Measurements from ENCODE around the gene XPO6. TPM values are rescaled to one million over a fixed set of nuclear protein-coding genes. Genes with fewer than 3 reads are reported as not detected.

XPO6 gene
- total RNA-seq: 100 to 1,000 TPM; 105 to 166 (median 141) TPM

- peaks cover 0 to 10% (median 0%) of the 10 kb centered on the region in 3 donors for H3K36me3 ChIP-seq
- TF ChIP-seq EP300 (IDR thresholded peaks at IDR 0.05) (peak; percentile 86 to 87), POLR2A (IDR thresholded peaks at IDR 0.05) (peak; percentile 48 to 72), CTCF (IDR thresholded peaks at IDR 0.05) (peak in 2 of 5 experiments; percentile 13 to 15)
- no peaks in the 10 kb centered on the region for H3K9me3 ChIP-seq
- H3K4me3 ChIP-seq: peak within 1 kb of the TSS; percentile 82 to 95 (median 92)
- WGBS, 2 donors: 4 to 9% methylated on average over 16 to 48 of the region's 76 CpGs
- peaks cover 0 to 28% (median 6%) of the 10 kb centered on the region in 4 donors for H3K4me1 ChIP-seq
- H3K27me3 ChIP-seq: no peaks in the 10 kb centered on the region
- peak; percentile 90 to 93 for DNase-seq (ENCODE audit: low spot score in 2 of 2)
- H3K27ac ChIP-seq: peak within 1 kb of the TSS; percentile 90 to 96 (median 91)
Observed at GRCh38 chr16:28211758-28212531, at the start of gene XPO6. TSS of gene XPO6 (minus strand) at chr16:28211965. CDS start at chr16:28211368, 597 bp downstream.

GRCh38 chr16:28260193-28260592 lies 48.4 kb upstream of the XPO6 start:
- H3K9me3 ChIP-seq: peaks cover 0 to 9% (median 0%) of the 10 kb centered on the region in 4 donors
- TF ChIP-seq CTCF (IDR thresholded peaks at IDR 0.05) (no peak), POLR2A (IDR thresholded peaks at IDR 0.05) (no peak), EP300 (IDR thresholded peaks at IDR 0.05) (no peak)
- no peak for DNase-seq (ENCODE audit: low spot score in 2 of 2)
- 89% methylated on average over 1 of the region's 1 CpG; no CpG with 5 or more reads in 1 of the 2 donors for WGBS, 2 donors
- no peaks in the 10 kb centered on the region for H3K36me3 ChIP-seq
- H3K4me1 ChIP-seq: peaks cover 0 to 10% (median 0%) of the 10 kb centered on the region in 4 donors
- no peak overlapping the region for H3K27ac ChIP-seq
- H3K4me3 ChIP-seq: no peak overlapping the region
- H3K27me3 ChIP-seq: peaks cover 0 to 65% of the 10 kb centered on the region in 2 donors

- WGBS, 2 donors: 76 to 80% methylated on average over 7 of the region's 7 CpGs
- Histone ChIP-seq H3K4me3 (no peak overlapping the region), H3K9me3 (peaks cover 0 to 9% (median 0%) of the 10 kb centered on the region in 4 donors), H3K27me3 (peaks cover 0 to 65% of the 10 kb centered on the region in 2 donors), H3K27ac (no peak overlapping the region), H3K36me3 (no peaks in the 10 kb centered on the region), H3K4me1 (peaks cover 0 to 10% (median 0%) of the 10 kb centered on the region in 4 donors)
- DNase-seq (ENCODE audit: low spot score in 2 of 2): no peak
- no peak for TF ChIP-seq CTCF (IDR thresholded peaks at IDR 0.05)
- TF ChIP-seq EP300 (IDR thresholded peaks at IDR 0.05): no peak
- TF ChIP-seq POLR2A (IDR thresholded peaks at IDR 0.05): no peak
Observed at GRCh38 chr16:28259781-28260150, 48.0 kb upstream of the XPO6 start.

GRCh38 chr16:28259091-28259780 lies 47.5 kb upstream of the XPO6 start:
- H3K4me3 ChIP-seq: no peak overlapping the region
- peaks cover 0 to 9% (median 0%) of the 10 kb centered on the region in 4 donors for H3K9me3 ChIP-seq
- peaks cover 0 to 65% of the 10 kb centered on the region in 2 donors for H3K27me3 ChIP-seq
- H3K4me1 ChIP-seq: peaks cover 0 to 10% (median 0%) of the 10 kb centered on the region in 4 donors
- TF ChIP-seq CTCF (IDR thresholded peaks at IDR 0.05) (no peak), EP300 (IDR thresholded peaks at IDR 0.05) (no peak), POLR2A (IDR thresholded peaks at IDR 0.05) (no peak)
- H3K36me3 ChIP-seq: no peaks in the 10 kb centered on the region
- no peak overlapping the region for H3K27ac ChIP-seq
- 58 to 61% methylated on average over 8 to 24 of the region's 29 CpGs for WGBS, 2 donors
- DNase-seq (ENCODE audit: low spot score in 2 of 2): no peak

Data from tibial nerve (tissue), 4 donors.